GM21723 (cell line): Measurements from ENCODE around the gene FXYD2.
"Not testable (repeated sequence)": the region's sequence is repeated elsewhere in the genome, so short reads cannot be mapped to it uniquely, and the experiment has no call there.

Source experiments
- ATAC-seq: cut with Tn5 transposase; IDR thresholded peaks from one replicate; pipeline ENCODE4 v1.9.1; 2021; ENCODE audit warnings: mild to moderate bottlenecking, moderate library complexity; ENCODE audit not compliant: unreplicated experiment

The FXYD2 gene

DNA sequence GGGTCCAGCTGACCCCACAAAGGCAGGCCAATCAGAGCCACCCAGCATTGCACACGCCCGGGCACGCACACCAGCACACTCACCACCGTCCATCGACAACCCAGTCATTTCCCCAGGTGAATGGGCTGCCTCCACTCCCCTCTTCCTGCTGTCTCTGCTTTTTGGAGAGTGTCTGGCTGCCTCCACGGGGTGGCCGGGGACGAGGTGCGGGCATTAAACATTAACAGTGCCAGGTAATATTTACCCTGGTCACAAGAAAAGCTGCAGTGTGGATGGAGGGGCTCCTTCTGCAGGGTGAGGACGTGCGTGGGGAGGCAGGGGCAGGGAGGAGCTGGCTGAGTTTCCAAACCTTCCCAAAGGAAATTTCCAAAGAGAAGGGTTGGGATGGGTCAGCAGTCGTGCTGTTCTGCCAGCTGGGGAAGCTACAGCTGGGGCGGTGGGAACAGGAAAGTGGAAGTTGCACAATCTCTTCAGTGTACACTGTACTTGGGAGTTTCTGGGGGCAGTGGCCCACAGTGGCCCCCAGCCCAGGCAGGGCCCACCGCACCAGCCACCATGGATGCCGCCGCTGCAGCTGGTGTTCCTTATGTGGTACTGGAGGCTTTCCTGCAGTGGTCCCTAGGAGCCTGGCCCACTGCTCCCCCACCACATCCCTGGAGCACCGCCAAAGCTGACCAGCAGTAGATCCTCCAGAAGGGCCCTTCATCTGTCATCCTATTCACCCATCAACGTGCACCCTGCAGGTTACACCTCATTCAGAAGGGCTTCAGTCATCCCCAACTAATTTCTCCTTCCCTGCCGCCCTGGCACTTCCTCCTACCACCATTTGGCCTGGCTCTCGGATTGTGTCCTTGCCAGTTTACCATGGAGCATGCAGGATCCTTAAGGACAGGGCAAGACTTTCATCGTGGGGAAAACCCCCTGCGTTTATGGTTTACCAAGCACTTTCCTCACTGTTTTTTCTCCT lies at the start of gene FXYD2:
Gene FXYD2 (minus strand): TSS at position 174 of the 967 bp plus-strand sequence. CDS start 66 bp downstream, at position 108.
- no peak for ATAC-seq

DNA sequence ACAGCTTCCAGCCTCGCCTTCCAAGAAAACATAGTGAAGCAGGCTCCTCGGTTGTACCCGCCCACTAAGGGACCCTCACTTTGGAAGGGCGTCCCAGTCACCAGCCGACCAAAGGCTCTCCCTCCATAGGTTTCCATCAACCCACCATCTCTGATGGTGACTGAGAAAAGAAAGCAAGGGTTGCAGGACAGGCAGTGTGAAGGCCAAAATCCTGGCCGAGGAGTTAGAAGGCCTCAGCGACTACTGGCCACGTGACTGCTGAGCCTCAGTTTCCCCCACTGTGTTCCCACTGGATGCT lies 49.2 kb upstream of the FXYD2 start:
- no peak for ATAC-seq

DNA sequence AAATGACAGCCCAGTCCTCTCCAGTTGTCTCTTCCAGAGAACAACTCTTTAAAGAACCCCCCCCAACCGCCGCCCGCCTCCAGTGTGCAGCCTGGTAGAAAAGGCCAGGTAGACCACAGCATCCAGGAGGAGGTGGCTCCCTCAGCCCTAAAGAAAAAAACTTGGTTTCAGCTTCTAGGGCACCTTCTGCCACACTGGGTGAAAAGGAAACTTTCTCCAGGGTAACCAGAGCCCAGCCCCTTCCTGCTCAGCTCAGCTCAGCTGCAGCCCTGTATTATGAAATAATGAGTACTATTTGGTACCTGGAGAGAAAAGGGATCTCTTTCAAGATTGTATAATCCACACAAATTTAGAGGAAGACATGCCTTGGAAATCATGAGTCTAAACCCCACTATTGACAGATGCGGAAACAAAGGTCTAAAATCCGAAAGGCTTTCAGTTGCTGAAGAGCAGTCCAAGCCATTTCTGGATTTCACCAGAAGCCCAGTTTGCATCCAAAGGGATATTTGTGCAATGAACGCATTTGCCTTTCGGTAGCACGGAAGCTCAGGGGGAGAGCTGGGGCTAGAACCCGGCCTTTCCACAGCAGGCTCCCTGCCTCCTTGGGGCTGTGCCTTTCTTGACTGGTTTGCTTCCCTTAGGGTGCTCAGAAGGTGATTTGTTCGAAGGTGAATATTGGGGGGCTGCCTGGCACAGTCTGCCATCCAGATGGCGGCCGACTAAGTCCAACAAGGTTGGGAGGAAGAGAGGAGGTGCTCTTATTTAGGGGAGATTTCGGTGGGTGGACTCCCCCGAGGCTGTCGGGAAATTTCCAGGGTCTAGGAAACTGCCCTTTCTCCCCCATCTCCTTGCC lies 48.7 kb upstream of the FXYD2 start:
- no peak for ATAC-seq

DNA sequence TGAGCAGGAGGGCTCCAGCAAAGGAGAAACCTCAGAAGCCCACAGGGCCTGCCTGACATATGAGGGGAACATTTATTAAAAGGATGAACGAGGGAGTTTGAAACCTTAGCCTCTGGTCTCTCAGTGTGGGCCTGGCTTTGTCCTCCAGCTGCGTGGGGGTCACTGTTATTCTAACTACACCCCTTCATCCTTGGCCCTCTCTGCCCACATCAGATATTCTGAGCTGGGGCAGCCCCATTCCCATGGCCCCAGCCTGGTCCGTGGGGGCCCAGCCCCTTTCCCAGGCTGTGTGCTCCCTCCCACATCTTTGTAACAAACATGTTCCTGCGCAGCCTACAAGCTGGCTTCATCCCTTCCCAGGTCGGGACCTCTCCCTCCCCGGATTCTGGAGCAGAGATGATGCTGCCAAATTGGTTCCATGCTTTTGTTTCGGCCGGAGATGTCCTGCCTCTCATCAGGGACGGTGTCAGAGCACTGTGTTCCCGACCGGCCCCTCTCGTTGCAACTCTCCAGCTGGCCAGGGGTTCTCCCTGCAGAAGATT lies 47.9 kb upstream of the FXYD2 start:
- ATAC-seq = no peak

DNA sequence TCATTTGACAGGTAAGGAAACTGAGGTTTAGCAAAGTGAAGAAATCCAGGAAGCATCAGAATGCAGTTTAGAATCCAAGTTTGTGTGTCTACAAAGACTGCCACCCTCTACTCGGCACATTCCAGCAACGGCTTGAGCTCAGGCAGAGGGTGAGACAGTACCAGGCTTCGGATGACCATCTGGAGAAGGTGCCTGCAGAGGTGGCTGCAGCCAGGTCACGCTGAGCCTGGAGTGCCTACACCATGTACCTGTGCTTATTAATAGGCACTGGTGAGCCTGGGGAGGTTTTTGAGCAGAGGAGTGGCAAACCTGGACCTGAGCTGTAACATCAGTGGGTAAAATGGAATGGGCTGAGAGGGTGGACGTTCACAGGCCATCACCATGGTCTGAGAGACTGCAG lies 47.2 kb upstream of the FXYD2 start:
- ATAC-seq = no peak

DNA sequence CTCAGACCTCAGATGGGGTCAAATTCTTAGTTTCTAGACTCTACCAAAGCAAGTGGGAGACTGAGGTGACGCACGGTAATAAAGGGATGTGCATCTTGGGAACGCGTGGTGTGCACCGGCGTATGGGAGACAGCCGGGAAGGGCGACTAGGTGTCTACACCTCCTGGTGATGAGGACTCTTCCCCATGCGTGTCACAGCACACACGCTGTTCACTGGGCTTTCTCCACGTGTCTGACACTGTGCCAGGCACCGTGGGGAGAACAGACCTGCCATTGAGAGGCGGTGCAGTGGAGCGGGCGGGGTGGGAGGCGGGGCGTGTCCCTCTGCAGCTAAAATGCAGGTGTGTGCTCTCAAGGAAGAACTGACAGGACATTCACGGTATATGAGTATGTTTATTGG lies 46.6 kb upstream of the FXYD2 start:
- no peak for ATAC-seq

DNA sequence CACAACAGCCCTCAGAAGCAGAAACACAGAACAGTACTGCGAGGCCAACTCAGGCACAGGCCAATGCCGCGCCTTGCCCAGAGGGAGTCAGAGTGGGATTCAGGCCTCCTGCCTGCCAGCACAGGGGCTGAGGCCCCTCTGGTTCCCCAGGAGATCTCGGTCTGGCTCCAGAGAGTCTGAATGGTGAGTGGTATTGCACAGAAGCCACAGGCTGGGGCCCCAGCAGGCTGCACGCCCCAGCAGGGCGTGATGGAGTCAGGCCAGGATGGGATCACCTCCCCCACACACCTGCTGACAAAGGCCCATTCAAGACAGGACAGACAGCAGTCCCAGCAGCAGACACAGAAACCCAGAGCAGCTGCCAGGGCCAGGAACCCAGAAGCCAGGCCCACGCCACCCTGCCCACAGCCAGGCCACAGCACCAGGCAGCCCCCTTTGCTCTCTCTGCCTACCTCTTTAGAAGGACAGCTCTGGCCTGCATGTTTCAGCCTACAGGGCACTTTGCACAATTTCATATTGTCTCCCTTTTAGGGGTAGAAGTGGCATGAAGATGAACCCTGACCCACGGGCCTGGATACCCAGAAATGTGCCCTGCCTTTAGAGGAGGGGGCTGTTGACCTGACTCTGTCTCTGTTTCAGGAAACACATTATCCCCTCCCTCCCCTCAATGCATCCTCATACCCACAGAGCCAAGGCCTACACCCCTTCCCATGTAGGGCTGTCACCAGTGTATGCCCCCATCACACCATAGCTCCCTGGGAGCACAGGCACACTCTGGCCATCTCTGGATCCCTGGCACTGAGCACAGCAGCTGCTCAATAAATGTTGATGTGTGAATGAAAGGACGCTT lies 45.8 kb upstream of the FXYD2 start:
- no peak for ATAC-seq

DNA sequence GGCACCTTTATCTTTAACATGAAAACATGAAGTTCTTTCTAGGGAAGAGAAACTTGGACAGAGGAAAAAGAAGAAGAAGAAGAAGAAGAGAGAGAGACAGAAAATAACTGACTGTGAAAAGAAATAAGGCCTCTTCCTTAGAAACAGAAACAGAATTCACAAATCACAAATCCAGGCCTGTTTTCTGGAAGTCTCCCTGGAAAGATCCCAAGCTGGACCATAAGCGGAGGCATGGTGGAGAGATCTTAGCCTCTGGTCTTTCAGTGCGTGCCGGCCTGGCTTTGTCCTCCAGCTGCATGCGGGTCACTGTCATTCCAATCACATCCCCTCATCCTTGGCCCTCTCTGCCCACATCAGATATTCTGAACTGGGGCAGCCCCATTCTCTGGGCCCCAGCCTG lies 45.1 kb upstream of the FXYD2 start:
- ATAC-seq = no peak

DNA sequence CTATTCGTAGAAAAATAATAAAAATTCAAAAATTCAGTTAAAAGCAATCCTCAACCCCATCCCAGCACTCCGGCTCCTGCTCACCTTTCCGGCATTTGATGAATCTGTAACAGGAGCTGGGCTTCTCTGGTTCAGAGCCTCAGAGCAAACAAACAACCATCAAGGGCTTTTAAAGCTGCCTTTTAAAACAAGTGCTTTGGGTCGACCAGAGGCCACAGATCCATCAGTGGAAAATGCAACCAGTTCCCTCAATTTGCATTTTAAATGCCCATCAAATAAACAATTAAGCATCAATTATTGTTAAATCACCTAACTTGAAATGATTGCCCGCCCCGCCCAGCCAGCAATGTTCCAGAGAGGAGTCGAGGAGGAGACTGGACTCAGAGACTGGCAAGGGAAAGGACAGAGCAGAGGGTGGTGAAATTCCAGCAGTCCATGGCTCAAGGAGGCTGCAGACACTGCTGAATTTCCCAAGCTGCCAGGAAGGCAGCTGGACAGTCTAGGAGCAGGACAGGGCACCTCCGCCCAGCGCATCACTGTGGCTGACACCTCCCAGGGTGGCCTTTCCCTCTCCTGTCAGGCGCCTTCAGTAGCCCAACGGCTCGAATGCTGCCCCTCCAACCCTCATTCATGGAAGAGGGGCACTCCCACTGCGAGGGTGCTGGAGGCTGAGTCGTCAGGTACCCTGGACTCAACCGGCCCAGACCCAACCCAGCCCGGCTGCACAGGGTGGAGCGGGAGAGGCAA lies 44.4 kb upstream of the FXYD2 start:
- ATAC-seq = no peak

DNA sequence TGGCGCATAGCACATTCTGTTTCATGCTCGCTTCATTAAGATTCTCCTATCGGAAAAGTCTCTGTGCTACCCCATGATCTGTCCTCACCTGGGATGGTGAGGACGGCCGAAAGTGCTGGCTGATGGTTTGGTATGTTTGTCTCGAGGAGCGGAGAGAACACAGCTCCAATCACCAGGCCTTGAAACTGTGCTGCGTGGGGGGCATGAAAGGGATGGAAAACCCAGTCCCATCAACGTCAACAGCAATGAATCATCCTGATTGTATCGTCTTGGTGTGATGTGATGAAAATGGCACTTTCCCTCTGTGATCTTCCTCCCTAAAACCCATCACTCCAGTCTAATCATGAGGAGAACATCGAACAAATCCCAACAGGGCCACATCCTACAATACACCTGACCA lies 43.5 kb upstream of the FXYD2 start:
- ATAC-seq = no peak

DNA sequence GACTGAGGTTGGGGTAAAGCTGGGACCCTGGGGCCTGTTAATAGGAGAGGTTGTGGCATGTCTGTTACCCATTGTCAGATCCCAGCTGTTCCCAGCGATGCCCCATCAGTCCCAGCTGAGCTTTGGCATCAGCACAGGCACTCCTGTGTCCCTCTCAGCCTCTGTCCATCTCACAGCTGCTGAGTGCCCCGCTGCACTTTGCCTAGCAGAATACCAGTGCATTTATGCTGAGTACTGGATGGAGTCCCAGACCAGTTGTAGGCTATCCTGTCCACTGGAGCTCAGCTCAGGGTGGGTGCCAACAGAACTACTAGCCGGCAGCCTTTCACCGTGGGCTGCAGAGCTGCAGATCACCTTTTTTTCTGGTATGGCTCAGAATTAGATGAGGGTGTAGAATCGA lies 42.0 kb upstream of the FXYD2 start:
- no peak for ATAC-seq

DNA sequence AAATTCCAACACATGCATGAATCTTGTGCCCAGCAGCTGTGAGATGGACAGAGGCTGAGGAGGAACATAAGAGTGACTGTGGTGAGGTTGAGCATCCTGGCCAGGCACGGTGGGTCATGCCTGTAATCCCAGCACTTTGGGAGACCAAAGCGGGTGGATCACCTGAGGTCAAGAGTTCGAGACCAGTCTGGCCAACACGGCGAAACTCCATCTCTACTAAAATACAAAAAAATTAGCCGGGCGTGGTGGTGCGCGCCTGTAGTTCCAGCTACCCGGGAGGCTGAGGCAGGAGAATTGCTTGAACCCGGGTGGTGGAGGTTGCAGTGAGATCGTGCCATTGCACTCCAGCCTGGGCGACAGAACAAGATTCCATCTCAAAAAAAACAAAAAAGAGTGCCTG lies 41.0 kb upstream of the FXYD2 start:
- ATAC-seq = not testable (repeated sequence)

DNA sequence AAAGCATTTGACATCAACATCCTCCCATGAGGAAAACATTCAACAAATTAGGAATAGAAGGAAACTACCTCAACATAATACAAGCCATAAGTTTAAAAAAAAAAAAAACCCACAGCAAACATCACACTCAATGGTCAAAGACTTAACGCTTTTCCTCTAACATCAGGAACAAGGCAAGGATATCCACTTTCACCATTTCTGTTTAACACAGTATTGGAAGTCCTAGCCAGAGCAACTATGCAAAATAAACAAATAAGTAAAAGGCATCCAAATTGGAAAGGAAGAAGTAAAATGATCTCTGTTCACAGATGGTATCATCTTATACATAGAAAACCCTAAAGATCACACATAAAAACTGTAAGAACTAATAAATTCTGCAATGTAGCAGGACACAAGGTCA lies 38.8 kb upstream of the FXYD2 start:
- ATAC-seq = no peak

DNA sequence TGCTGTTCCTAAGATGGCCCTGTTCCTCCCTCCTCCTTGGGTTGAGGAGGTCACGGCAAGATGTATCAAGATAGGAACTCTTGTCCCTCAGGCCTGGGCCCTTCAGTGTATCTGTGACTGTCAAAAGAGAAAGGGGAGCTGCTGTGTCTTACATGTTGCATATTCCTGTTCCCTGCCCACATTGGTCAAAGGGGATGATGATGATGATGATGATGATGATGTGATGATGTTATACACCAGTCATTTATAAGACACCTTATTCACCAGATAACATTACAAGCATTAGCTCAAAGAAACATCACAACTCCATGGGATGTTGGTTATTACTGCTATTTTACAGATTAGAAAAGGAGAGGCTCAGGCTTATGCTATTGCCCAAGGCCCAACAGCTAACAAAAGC lies 38.2 kb upstream of the FXYD2 start:
- ATAC-seq = no peak

DNA sequence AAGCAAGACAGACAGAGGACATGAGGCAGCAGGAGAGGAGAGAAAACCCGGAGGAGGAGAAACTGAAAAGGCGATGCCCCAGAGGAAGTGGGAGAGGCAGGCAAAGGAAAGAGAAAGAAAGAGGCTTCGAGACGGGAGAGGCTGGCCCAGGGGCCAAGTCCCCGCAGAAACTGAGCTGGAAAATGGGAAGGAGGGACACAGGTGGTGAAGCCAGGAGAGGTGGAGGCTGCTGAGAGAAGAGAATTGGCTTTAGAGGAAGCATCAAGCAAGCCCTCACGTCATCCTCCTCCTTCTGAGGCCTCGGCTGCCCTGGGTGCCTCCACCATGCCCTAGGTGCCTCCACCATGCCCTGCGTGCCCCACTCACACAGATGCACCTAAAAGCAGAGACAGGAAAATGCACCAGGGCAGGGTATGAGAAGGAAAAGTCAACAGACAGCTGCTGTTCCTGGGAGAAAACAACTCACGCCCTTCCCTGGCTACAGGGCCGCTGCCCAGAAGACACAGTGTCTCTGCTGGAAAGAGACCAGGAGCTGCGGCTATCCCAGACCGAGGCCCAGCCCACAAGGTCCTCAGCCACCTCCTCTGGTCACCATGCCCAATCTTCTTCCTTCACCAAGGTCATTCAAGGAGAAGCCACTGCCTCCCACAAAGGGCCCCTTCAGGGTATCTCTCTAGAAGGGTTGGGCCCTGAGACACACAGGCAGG lies 37.6 kb upstream of the FXYD2 start:
- ATAC-seq = no peak

DNA sequence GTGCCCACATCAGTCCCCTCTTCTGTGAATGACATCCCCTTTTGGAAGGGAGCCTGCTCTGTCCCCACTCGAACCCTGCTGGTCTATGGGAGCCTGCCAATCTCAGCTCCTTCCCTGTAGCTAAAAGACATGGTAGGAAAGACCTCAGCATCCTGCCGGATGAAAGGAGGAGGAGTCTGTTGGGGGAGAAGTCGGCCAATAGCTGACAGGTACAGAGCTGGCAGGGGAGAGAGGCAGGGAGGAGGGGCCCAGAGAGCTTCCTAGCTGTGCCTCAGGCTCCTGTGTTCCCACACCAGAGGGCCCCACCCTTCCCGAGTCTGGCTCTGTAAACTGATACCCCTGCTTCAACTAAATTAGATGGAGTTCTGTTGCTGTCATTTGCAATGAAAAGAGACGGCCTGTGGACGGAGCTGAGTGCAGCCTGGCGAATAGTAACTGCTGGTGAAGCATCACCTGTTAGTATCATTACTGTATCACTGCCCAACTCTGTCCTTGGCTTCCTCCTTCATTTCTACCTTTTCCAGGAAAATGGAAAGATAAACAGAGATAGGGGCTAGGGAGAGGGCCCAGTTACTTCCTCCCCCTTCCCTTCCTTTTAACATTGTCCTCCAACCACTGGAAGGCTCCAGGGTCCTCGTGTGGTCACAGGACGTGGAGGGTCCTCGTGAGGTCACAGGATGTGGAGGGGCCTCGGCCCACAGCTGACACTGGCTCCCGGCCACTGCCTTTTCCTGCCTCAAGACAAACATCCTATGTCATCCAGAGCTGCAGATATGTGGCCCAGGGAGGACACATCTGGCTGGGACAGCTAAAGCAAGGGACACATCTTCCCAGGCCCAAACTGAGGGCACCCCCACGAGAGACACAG lies 36.8 kb upstream of the FXYD2 start:
- no peak for ATAC-seq

DNA sequence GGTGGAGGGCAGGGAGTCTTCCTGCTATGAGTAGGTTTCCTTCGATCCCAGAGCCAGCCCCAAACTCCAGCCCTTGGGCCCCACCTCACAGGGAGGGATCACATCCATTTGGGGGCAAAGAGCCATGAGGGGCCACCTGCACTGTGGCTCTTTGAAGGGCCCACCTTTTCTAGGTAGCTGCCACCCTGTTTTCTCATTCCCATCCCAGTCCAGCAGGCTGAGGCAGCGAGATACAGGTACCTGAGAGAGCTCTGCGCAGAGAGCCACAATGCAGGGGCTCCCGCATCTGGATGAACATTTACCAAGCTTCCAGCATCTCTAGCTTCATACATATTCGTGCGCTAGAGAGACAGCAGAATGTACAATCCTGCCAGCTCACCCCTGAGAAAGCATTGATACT lies 35.6 kb upstream of the FXYD2 start:
- no peak for ATAC-seq

DNA sequence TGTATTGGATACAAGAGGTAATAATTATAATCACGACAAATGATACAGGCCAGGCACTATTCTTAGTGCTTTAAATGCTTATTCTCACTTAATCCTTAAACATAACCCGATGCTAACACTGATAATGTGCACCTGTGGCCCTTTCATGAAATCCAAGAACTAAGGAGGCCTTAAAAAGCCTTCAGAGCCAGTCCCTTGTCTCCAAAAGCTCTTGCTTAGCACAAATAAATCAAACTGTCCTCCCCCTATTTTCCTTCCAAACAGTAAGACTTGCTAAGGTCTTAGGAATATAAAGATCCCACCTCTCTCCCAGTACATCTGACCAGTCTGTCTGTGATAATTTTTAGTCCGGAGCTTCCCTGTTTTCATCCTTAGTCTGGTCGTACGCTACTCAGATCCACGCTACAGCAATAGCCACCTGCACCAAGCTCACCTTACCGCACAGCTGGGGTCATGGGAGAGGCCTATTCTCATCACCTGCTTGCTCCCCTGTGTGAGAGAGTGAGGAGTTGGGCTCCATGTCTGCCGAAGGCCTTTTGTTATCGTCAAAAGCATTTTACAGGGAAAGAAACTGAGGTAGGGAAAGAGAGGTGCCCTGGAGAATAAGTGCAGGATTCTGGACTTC lies 35.1 kb upstream of the FXYD2 start:
- ATAC-seq = no peak
